ENCODE measurements around the gene GNB1L.

DNA sequence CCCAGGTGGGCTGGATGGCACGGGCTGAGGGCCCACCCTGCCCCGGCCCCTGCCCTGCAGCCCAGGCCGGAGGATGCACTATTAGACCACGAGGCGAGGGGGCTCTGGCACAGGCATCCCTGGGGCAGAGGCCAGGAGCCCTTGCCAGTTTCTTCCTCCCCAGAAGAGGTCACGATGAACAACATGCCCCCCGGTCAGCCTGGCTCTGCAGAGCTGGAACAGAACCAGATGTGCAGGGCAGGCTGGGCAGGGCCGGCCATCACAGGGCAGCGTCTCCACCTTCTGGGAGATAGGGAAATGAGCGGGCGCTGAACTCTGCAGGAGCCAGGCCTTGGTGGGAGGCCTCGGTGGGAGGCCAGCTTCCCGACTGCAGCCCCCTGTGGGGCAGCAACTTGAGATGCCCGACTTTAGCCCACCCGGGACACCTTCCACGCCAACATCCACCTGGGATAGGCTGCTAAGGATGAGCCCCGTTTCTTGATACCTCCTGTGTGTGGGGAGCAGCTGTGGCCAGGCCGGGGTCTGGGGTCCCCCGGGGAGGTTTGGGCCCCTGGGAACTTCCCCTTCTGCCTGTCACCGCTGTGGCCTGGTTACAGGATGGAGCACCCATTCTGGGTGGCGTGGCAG, 21.8 kb upstream of the GNB1L start:
- TF ChIP-seq ZNF274 (IDR thresholded peaks at IDR 0.05; ENCODE audit: low read depth, low read length): no peak
- no peak for TF ChIP-seq SUZ12 (IDR thresholded peaks at IDR 0.05; ENCODE audit: extremely low read depth, insufficient read depth, insufficient read length)

Data from NT2/D1 (cell line).